ENCODE results near the gene MS4A10. TPM values are rescaled to one million over a fixed set of nuclear protein-coding genes. Genes with fewer than 3 reads are reported as not detected.

MS4A10 gene
- total and polyA plus RNA-seq, 2 experiments from 2014 or later: not detected

DNA sequence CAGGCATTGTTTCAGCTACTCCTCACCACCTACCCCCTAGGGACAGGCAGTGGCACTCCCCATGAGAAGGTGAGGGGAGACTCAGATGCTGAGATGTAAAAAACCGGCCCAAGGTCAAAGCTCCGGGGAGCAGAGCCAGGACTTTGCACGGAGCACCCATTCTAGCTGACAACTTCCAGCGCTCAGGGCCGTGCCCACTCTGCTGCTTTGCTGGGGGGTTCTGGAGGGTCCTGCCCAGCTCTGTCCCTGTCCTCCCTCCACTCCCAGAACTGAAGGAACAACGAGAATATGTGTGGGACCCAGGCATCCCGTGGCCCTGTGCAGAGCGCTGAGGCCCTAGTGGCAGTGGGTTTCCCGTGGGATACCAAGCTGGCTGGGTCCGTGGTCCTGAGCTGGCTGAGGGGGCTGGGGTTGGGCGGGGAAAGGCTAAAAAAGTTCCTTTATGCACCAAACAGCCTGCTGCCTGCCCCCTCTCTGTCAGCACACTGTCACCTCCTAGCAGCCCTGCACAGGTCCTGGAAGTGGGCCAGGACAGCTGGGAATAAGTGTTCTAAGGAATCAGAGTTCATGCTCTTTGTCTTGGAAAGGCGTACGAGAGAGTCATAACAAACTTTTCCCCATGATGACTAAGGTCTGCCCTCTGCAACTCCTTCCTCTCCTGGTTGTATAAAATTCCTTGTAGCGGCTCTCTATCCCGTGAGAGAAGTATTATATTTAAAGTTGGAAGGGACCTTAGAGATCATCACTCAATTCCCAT lies 1.9 kb downstream of the MS4A10 start:
- TF ChIP-seq, protein P1, sequence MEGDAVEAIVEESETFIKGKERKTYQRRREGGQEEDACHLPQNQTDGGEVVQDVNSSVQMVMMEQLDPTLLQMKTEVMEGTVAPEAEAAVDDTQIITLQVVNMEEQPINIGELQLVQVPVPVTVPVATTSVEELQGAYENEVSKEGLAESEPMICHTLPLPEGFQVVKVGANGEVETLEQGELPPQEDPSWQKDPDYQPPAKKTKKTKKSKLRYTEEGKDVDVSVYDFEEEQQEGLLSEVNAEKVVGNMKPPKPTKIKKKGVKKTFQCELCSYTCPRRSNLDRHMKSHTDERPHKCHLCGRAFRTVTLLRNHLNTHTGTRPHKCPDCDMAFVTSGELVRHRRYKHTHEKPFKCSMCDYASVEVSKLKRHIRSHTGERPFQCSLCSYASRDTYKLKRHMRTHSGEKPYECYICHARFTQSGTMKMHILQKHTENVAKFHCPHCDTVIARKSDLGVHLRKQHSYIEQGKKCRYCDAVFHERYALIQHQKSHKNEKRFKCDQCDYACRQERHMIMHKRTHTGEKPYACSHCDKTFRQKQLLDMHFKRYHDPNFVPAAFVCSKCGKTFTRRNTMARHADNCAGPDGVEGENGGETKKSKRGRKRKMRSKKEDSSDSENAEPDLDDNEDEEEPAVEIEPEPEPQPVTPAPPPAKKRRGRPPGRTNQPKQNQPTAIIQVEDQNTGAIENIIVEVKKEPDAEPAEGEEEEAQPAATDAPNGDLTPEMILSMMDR (IDR thresholded peaks at IDR 0.05; ENCODE audit: low read depth, low read length): no peak
- Histone ChIP-seq H3K27ac (no peak overlapping the region), H3K27me3 (no peaks in the 10 kb centered on the region)

DNA sequence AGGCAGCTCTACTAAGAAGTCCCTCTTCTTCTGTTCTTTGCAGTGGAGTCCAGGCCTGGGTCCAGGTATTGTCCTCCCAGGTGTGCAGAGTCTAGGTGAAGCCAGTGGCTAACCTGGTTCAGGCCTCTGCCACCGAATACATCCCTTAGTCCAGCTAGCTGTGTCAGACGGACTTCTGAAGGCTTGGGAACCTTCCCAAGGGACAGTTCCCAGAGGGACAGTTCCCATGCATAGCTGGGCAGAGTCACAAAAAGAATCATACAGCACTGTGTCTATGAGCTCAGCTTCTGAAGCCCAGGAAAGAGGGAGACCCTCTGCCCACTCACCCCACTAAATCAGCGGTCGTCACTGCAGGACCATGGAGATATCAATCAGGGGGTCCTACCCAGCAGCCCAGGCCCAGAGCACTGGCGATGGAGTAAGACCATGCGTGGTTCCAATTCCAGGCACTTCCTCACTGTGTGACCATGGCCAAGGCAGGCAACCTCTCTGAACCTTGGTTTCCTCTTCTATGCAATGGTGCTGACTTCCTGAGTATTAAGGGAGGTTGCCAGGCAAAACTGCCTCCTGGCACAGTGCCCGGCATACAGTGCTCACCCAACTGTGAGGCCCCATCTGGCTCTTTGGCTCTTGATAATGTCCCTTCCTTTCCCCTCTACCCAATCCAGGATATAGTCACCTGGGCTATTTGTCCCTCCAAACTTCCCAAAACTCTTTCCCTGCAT lies 3.4 kb downstream of the MS4A10 start:
- TF ChIP-seq, protein P1 (IDR thresholded peaks at IDR 0.05; ENCODE audit: low read depth, low read length): no peak
- Histone ChIP-seq H3K27me3 (no peaks in the 10 kb centered on the region), H3K36me3 (no peaks in the 10 kb centered on the region), H3K9me3 (ENCODE audit: low read depth) (no peaks in the 10 kb centered on the region), H3K4me1 (ENCODE audit: low read depth) (no peaks in the 10 kb centered on the region), H3K4me3 (no peak overlapping the region), H3K27ac (no peak overlapping the region)
- DNase-seq (ENCODE audit: low read depth in 1 of 2, low spot score in 1 of 2): peak in 1 of 2 donors; percentile 30

More for the DNA sequence above, 1.9 kb downstream of the MS4A10 start:
- H3K9me3 ChIP-seq (ENCODE audit: low read depth): no peaks in the 10 kb centered on the region
- no peaks in the 10 kb centered on the region for H3K36me3 ChIP-seq
- no peaks in the 10 kb centered on the region for H3K4me1 ChIP-seq (ENCODE audit: low read depth)
- DNase-seq (ENCODE audit: low read depth in 1 of 2, low spot score in 1 of 2): peak; percentile 57 to 87
- no peak overlapping the region for H3K4me3 ChIP-seq

DNA sequence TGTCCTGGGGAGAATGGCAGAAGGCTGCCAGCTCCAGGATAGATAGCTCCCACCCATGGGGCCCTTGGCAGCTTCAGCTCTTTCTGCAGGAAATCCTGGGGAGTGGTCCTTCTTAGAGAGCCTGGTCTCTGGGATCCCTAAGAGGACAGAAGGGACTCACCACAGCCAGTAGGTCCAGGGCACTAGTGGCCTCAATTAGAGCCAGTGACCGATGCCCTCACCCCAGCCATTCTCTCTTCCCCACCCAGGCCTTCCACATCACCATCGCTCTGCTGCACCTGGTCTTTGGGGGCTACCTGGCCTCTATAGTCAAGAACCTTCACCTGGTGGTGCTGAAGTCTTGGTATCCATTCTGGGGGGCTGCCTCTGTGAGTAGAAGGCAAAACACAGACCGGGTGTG lies 5.6 kb downstream of the MS4A10 start:
- DNase-seq (ENCODE audit: low read depth in 1 of 2, low spot score in 1 of 2): no peak
- no peaks in the 10 kb centered on the region for H3K27me3 ChIP-seq
- no peak overlapping the region for H3K27ac ChIP-seq
- no peaks in the 10 kb centered on the region for H3K4me1 ChIP-seq (ENCODE audit: low read depth)
- no peaks in the 10 kb centered on the region for H3K9me3 ChIP-seq (ENCODE audit: low read depth)
- no peak overlapping the region for H3K4me3 ChIP-seq
- TF ChIP-seq, protein P1 (IDR thresholded peaks at IDR 0.05; ENCODE audit: low read depth, low read length): no peak
- no peaks in the 10 kb centered on the region for H3K36me3 ChIP-seq

DNA sequence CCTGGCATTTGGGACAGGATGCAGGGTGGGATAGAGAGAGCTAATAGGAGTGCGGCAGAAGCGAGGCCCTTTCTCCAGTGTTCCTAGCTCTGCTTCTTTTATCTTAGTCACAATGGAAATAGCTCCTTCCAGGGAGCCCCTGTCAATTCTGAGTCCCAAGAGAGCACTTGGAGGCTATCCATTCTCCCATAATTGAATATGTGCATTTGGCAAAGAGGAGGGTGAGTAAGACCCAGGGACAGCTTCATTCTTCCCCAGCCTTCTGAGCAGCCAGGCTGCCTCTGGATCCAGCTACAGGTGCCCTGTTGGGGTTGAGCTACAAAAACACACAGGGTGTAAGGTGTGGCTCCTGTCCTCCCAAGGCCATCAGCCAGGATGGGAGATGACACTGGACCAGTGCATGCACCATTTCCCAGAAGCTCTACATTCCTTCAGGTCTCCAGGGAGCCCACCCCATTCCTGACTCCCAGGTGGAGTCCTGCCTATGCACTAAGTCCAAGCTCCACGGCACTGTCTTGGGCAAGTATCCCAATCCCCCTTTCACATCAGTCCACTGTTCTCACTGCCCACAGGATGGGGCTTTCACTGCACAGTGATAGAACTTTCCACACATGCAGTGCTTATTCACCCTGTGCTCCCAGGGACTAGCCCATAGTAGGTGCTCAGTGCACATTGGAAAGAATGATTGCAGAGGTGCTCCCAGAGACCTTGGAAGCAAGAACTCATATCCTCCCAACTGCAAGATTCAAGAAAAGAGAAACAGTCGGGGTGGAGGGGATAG lies 6.2 kb downstream of the MS4A10 start:
- Histone ChIP-seq H3K27me3 (no peaks in the 10 kb centered on the region), H3K9me3 (ENCODE audit: low read depth) (no peaks in the 10 kb centered on the region), H3K27ac (no peak overlapping the region), H3K4me1 (ENCODE audit: low read depth) (no peaks in the 10 kb centered on the region), H3K4me3 (no peak overlapping the region), H3K36me3 (no peaks in the 10 kb centered on the region)
- TF ChIP-seq, protein P1 (IDR thresholded peaks at IDR 0.05; ENCODE audit: low read depth, low read length): no peak
- no peak for DNase-seq (ENCODE audit: low read depth in 1 of 2, low spot score in 1 of 2)

DNA sequence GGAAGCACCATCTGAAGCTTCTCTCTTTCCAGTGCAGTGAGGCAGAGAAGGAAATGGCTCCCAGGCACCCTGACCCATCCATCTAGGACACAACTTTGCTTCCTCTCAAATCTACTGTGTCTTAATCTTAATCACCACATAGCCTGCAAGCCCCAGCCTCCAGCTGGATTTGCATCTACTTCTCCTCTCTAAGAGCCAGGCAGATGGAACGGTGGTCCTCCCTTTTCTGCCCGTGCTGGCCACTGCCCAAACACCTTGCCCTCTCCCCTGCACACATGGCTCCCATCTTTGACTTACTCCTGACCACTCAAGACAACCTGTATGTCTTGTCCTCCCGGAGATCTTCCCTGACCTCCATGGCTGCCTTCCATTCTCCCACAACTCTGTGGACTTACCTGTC lies 7.4 kb downstream of the MS4A10 start:
- Histone ChIP-seq H3K4me1 (ENCODE audit: low read depth) (no peaks in the 10 kb centered on the region), H3K27ac (no peak overlapping the region), H3K4me3 (no peak overlapping the region), H3K36me3 (no peaks in the 10 kb centered on the region), H3K27me3 (no peaks in the 10 kb centered on the region), H3K9me3 (ENCODE audit: low read depth) (no peaks in the 10 kb centered on the region)
- no peak for DNase-seq (ENCODE audit: low read depth in 1 of 2, low spot score in 1 of 2)
- TF ChIP-seq, protein P1 (IDR thresholded peaks at IDR 0.05; ENCODE audit: low read depth, low read length): no peak

All from cardiac muscle cell (in vitro differentiated cells and primary cell).